ENCODE data around the gene CCDC137.

Gene CCDC137

DNA sequence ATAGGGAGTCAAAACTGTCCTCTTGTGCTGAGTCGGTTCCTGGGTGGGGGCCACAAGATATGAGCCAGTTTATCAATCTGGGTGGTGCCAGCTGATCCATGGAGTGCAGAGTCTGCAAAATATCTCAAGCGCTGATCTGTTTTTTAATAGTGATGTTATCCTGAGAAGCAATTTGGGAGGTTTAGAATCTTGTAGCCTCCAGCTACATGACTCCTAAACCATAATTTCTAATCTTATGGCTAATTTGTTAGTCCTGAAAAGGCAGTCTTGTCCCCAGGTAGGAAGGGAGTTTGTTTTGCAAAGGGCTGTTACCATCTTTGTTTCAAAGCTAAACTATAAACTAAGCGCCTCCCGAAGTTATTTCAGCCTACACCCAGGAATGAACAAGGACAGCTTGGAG is 27.9 kb upstream of the CCDC137 start:
- Histone ChIP-seq H3K4me3 (ENCODE audit: low read length) (no peak overlapping the region), H3K27ac (ENCODE audit: low read length) (no peak overlapping the region), H3F3A (ENCODE audit: insufficient read depth, low read length) (peaks cover 4% of the 10 kb centered on the region; the same call in 1 of the 2 replicates), H3K79me2 (ENCODE audit: low read length) (peaks cover 30% of the 10 kb centered on the region), H3K27me3 (replicated peaks; ENCODE audit: insufficient read depth, low read length) (no peaks in the 10 kb centered on the region; the same call in 1 of the 2 replicates), H4K20me1 (ENCODE audit: insufficient read depth, low read length) (peaks cover 5% of the 10 kb centered on the region), H3K9me3 (replicated peaks; ENCODE audit: insufficient read depth, low read length) (no peaks in the 10 kb centered on the region), H3K9me2 (replicated peaks; ENCODE audit: insufficient read depth, low read length) (no peaks in the 10 kb centered on the region), H3K4me1 (ENCODE audit: low read length) (peaks cover 4% of the 10 kb centered on the region), H2AFZ (ENCODE audit: low read length) (no peak overlapping the region), H3K36me3 (replicated peaks; ENCODE audit: insufficient read depth, low read length) (no peaks in the 10 kb centered on the region), H3K4me2 (ENCODE audit: low read depth, low read length) (no peak overlapping the region), H3K9ac (ENCODE audit: low read length) (no peak overlapping the region)
- TF ChIP-seq CTCF (IDR thresholded peaks at IDR 0.05; ENCODE audit: low read length) = no peak
- no peak for TF ChIP-seq EZH2phosphoT487 (IDR thresholded peaks at IDR 0.05; ENCODE audit: low read length)
- no peak for TF ChIP-seq EZH2 (optimal IDR thresholded peaks at IDR 0.05; ENCODE audit: low read depth, low read length)
- no peak for DNase-seq

- peaks cover 5% of the 10 kb centered on the region; the same call in 1 of the 2 replicates for H4K20me1 ChIP-seq (ENCODE audit: insufficient read depth, low read length)
- peaks cover 10% of the 10 kb centered on the region for H3K27me3 ChIP-seq (replicated peaks; ENCODE audit: insufficient read depth, low read length)
- no peaks in the 10 kb centered on the region for H3K9me3 ChIP-seq (replicated peaks; ENCODE audit: insufficient read depth, low read length)
- H3K4me2 ChIP-seq (ENCODE audit: low read depth, low read length) = no peak overlapping the region
- no peaks in the 10 kb centered on the region for H3K9me2 ChIP-seq (replicated peaks; ENCODE audit: insufficient read depth, low read length)
- H3K4me3 ChIP-seq (ENCODE audit: low read length) = no peak overlapping the region
- no peak for TF ChIP-seq EZH2 (optimal IDR thresholded peaks at IDR 0.05; ENCODE audit: low read depth, low read length)
- no peak for TF ChIP-seq CTCF (IDR thresholded peaks at IDR 0.05; ENCODE audit: low read length)
- no peak for TF ChIP-seq EZH2phosphoT487 (IDR thresholded peaks at IDR 0.05; ENCODE audit: low read length)
- H3K36me3 ChIP-seq (replicated peaks; ENCODE audit: insufficient read depth, low read length) = no peaks in the 10 kb centered on the region
- no peak overlapping the region for H3K27ac ChIP-seq (ENCODE audit: low read length)
- H3K79me2 ChIP-seq (ENCODE audit: low read length) = peaks cover 17% of the 10 kb centered on the region
- DNase-seq = no peak
- H3K9ac ChIP-seq (ENCODE audit: low read length) = no peak overlapping the region
- peaks cover 4% of the 10 kb centered on the region for H3K4me1 ChIP-seq (ENCODE audit: low read length)
- no peak overlapping the region for H2AFZ ChIP-seq (ENCODE audit: low read length)
- H3F3A ChIP-seq (ENCODE audit: insufficient read depth, low read length) = peaks cover 4% of the 10 kb centered on the region; the same call in 1 of the 2 replicates
These were observed 26.5 kb upstream of the CCDC137 start for GRCh38 chr17:81640011-81640410.

DNA sequence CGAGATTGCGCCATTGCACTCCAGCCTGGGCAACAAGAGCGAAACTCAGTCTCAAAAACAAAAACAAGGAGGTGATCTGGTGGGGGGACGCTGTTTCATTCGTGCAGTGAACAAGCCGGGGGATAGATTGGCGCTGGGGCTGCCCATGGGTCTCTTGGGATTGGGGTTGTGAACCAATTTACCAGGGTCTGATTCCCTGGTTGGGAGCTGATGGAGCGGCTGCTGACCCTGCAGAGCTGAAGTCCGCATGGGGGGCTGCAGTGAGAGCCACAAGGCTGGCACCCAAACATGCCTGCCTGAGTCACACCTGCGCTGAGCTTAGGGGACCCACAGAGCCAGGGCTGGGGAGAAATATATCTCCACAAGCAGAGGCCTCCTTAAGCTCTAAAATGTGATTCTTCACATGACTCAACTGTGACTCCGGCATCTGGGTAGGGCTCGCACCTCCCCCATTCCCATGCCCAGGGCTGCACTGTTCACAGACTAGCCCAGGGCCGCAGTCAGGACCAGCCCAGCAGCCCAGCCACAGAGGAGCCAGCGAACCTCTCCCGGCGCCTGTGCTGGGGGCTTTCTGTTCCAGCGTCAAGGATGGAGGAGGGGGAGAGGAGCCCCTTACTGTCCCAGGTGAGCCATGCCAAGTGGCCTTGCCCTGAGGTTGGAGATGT is 24.6 kb upstream of the CCDC137 start:
- H4K20me1 ChIP-seq (ENCODE audit: insufficient read depth, low read length) = no peaks in the 10 kb centered on the region
- H3K9me2 ChIP-seq (replicated peaks; ENCODE audit: insufficient read depth, low read length) = no peaks in the 10 kb centered on the region
- H3K9me3 ChIP-seq (replicated peaks; ENCODE audit: insufficient read depth, low read length) = no peaks in the 10 kb centered on the region
- no peaks in the 10 kb centered on the region for H3K36me3 ChIP-seq (replicated peaks; ENCODE audit: insufficient read depth, low read length)
- no peak for DNase-seq
- H3F3A ChIP-seq (ENCODE audit: insufficient read depth, low read length) = no peaks in the 10 kb centered on the region
- no peak for TF ChIP-seq EZH2 (optimal IDR thresholded peaks at IDR 0.05; ENCODE audit: low read depth, low read length)
- TF ChIP-seq EZH2phosphoT487 (IDR thresholded peaks at IDR 0.05; ENCODE audit: low read length) = no peak
- no peak for TF ChIP-seq CTCF (IDR thresholded peaks at IDR 0.05; ENCODE audit: low read length)
- no peaks in the 10 kb centered on the region for H3K4me1 ChIP-seq (ENCODE audit: low read length)
- H3K27ac ChIP-seq (ENCODE audit: low read length) = no peak overlapping the region
- H3K27me3 ChIP-seq (replicated peaks; ENCODE audit: insufficient read depth, low read length) = peaks cover 16% of the 10 kb centered on the region
- no peak overlapping the region for H2AFZ ChIP-seq (ENCODE audit: low read length)
- H3K79me2 ChIP-seq (ENCODE audit: low read length) = no peaks in the 10 kb centered on the region
- no peak overlapping the region for H3K9ac ChIP-seq (ENCODE audit: low read length)
- H3K4me2 ChIP-seq (ENCODE audit: low read depth, low read length) = no peak overlapping the region
- no peak overlapping the region for H3K4me3 ChIP-seq (ENCODE audit: low read length)
